Body of pancreas (tissue), 4 donors: ENCODE data around the gene KRTAP10-12. TPM values are rescaled to one million over a fixed set of nuclear protein-coding genes. Genes with fewer than 3 reads are reported as not detected.

Source experiments
- ATAC-seq: fragments of 150-250 bp; one replicate; pipeline ENCODE4 v1.9.1; 2016
- DNase-seq, 4 donors: peaks; one replicate each; pipeline ENCODE4 v3.0.0-alpha.2; 2019
- H3K27ac ChIP-seq, 4 donors: fragments of 200-600 bp; sonication (generic); 1 replicate in 3 of 4; 2 replicates in 1 of 4; pipeline versions ENCODE4 v1.5.1 to v1.6.1; 2016 to 2019; ENCODE audit warnings: mild to moderate bottlenecking in 1 of 4, mixed read lengths in 1 of 4, moderate library complexity in 1 of 4
- H3K27me3 ChIP-seq, 2 donors: fragments of 200-600 bp; sonication (generic); one replicate each; pipeline ENCODE4 v1.6.0; 2016; ENCODE audit warnings: mild to moderate bottlenecking in 1 of 2
- H3K36me3 ChIP-seq, 2 donors: fragments of 200-600 bp; sonication (generic); replicated peaks in 1 of 2; 2 replicates each; pipeline ENCODE4 v1.5.1; 2016; ENCODE audit warnings: low read depth in 2 of 2; ENCODE audit not compliant: insufficient read depth in 1 of 2
- H3K4me1 ChIP-seq: fragments of 200-600 bp; sonication (generic); one replicate; pipeline ENCODE4 v1.6.0; 2016
- H3K4me3 ChIP-seq, 2 donors: fragments of 200-600 bp; sonication (generic); 1 replicate in 1 of 2; 2 replicates in 1 of 2; pipeline ENCODE4 v1.5.1; 2016 to 2019
- H3K9me3 ChIP-seq, 3 donors: fragments of 200-600 bp; sonication (generic); 1 replicate in 2 of 3; 2 replicates in 1 of 3; pipeline ENCODE4 v1.5.1; 2016
- POLR2A ChIP-seq, 3 donors: fragments of 450-650 bp; IDR thresholded peaks; one replicate each; pipeline ENCODE4 v1.6.1; 2016; ENCODE audit warnings: antibody characterized with exemption in 3 of 3, mild to moderate bottlenecking in 2 of 3
- WGBS, 2 donors: methylation state at CpG; one replicate each; pipeline ENCODE4 v1.1.5; 2017; 5-methylcytosine and 5-hydroxymethylcytosine counted together
- intact Hi-C: fragments of 100-400 bp; cut with DNase I; formaldehyde crosslinking; loops from one replicate; pipeline ENCODE4 v1.15.1; 2023
- total RNA-seq, 2 donors: library from RNA; depleted of rRNA; stranded (reverse); fragments of >200 nt; gene quantifications; one replicate each; pipeline ENCODE4 v1.1.0, GENCODE V29; 2016
- TF ChIP-seq, protein P1 (sequence below), 7 experiments: fragments of 450-650 bp in 4 of 7; fragments of 200-600 bp in 3 of 7; sonication (generic) in 3 of 7; IDR thresholded peaks; one replicate each; pipeline ENCODE4 v1.5.1; 2016 to 2019; ENCODE audit warnings: antibody characterized with exemption in 7 of 7

The KRTAP10-12 gene
- total RNA-seq, 2 donors from 2014 or later, result not detected

GRCh38 chr21:44711327-44712202 lies 14.6 kb downstream of the KRTAP10-12 start, which contains the start of gene TSPEAR:
Gene TSPEAR, minus strand, starts transcription at chr21:44711572. Its CDS starts 58 bp downstream, at chr21:44711514.
- DNase-seq (peak in 1 of 4 donors; percentile 12), ATAC-seq (no peak)
- 0 to 3% methylated on average over 9 to 41 of the region's 41 CpGs for WGBS, 2 donors
- H3K36me3 ChIP-seq, result no peaks in the 10 kb centered on the region
- no peak for TF ChIP-seq POLR2A (IDR thresholded peaks at IDR 0.05)
- TF ChIP-seq, protein P1, sequence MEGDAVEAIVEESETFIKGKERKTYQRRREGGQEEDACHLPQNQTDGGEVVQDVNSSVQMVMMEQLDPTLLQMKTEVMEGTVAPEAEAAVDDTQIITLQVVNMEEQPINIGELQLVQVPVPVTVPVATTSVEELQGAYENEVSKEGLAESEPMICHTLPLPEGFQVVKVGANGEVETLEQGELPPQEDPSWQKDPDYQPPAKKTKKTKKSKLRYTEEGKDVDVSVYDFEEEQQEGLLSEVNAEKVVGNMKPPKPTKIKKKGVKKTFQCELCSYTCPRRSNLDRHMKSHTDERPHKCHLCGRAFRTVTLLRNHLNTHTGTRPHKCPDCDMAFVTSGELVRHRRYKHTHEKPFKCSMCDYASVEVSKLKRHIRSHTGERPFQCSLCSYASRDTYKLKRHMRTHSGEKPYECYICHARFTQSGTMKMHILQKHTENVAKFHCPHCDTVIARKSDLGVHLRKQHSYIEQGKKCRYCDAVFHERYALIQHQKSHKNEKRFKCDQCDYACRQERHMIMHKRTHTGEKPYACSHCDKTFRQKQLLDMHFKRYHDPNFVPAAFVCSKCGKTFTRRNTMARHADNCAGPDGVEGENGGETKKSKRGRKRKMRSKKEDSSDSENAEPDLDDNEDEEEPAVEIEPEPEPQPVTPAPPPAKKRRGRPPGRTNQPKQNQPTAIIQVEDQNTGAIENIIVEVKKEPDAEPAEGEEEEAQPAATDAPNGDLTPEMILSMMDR (IDR thresholded peaks at IDR 0.05), result no peak
- H3K4me3 ChIP-seq, result no peak within 1 kb of the TSS
- intact Hi-C loops, result no loop called here
- H3K9me3 ChIP-seq, result no peaks in the 10 kb centered on the region
- peaks cover 0 to 22% of the 10 kb centered on the region in 2 donors for H3K27me3 ChIP-seq
- peaks cover 13% of the 10 kb centered on the region for H3K4me1 ChIP-seq
- no peak within 1 kb of the TSS for H3K27ac ChIP-seq

DNA sequence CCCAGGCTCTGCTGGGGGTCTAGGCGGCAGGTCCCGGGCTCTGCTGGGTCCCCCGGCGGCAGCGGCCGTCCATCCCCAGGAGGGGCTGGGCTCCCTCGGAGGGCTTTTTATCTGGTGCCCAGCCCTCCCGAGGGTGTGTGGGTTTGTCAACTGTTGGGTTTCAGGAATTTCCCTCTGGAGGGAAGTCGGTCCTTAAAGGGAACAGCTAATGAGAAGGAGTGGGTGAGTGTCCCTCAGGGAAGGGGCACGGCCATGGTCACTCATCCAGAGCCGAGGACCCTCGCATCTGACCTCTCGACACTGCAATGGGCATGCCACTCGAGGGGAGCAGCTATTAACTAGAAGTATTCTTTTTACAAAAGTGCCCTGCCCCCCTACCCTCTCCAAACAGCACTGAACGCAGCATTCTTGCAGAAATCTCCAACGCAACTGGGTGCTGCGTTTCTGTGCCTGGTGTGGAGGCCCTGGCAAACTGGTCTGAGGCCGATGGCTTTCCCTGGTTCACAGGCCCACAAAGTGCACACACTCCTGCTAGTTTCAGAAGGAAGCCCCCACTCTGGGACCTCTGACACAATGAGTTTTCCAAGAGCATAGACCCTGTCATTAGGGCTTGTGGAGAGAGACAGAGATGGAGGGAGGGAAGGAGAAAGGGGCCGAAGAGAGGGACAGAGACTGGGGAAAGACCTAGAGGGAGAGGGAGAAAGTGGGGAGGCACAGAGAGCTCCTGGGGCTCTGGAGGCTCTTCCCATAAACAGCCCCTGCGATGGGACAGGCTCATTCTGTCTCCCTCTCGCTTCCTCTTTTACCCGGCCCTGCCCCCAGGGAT lies 15.4 kb downstream of the KRTAP10-12 start:
- no peaks in the 10 kb centered on the region for H3K9me3 ChIP-seq
- ATAC-seq (no peak), DNase-seq (no peak)
- intact Hi-C loops, result no loop called here
- whole genome bisulfite sequencing, 2 donors, result 23 to 44% methylated on average over 14 of the region's 22 CpGs
- no peak overlapping the region for H3K27ac ChIP-seq
- peaks cover 0 to 22% of the 10 kb centered on the region in 2 donors for H3K27me3 ChIP-seq
- H3K4me3 ChIP-seq, result no peak overlapping the region
- no peaks in the 10 kb centered on the region for H3K36me3 ChIP-seq
- no peak for TF ChIP-seq POLR2A (IDR thresholded peaks at IDR 0.05)
- TF ChIP-seq, protein P1 (IDR thresholded peaks at IDR 0.05), result no peak
- peaks cover 13% of the 10 kb centered on the region for H3K4me1 ChIP-seq

DNA sequence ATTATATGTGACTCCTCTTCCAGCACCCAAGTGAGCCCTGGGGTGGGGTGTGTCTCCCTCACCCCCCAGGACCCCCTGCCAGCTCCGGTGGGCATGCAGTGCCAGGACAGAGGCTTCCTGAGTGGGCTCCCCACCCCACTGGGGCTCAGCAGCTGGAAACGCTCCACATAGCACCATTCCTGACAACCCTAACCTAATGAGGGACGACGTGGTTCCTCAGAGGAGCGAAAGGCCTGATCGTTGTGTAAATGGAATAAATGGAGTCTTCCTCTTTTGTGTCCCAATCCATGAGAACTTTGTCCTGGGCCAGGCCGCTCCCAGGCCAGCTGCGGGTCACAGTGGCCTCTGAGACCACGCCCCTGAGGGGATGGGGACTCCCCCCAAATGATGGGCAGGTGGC lies 16.2 kb downstream of the KRTAP10-12 start:
- Histone ChIP-seq H3K27me3 (peaks cover 0 to 17% of the 10 kb centered on the region in 2 donors), H3K36me3 (no peaks in the 10 kb centered on the region), H3K27ac (no peak overlapping the region), H3K4me3 (no peak overlapping the region), H3K9me3 (no peaks in the 10 kb centered on the region), H3K4me1 (peaks cover 13% of the 10 kb centered on the region)
- WGBS, 2 donors, result 55 to 81% methylated on average over 8 to 9 of the region's 9 CpGs
- TF ChIP-seq, protein P1 (IDR thresholded peaks at IDR 0.05), result no peak
- TF ChIP-seq POLR2A (IDR thresholded peaks at IDR 0.05), result no peak
- ATAC-seq (no peak), DNase-seq (no peak)
- intact Hi-C loops, result no loop called here

- no peak for TF ChIP-seq POLR2A (IDR thresholded peaks at IDR 0.05)
- TF ChIP-seq, protein P1 (IDR thresholded peaks at IDR 0.05), result no peak
- peaks cover 13% of the 10 kb centered on the region for H3K4me1 ChIP-seq
- DNase-seq, result no peak
- no peaks in the 10 kb centered on the region for H3K36me3 ChIP-seq
- no peaks in the 10 kb centered on the region for H3K9me3 ChIP-seq
- intact Hi-C loops, result no loop called here
- no peak overlapping the region for H3K4me3 ChIP-seq
- peaks cover 0 to 16% of the 10 kb centered on the region in 2 donors for H3K27me3 ChIP-seq
- WGBS, 2 donors, result 64 to 77% methylated on average over 5 to 10 of the region's 10 CpGs
- no peak overlapping the region for H3K27ac ChIP-seq
- no peak for ATAC-seq
These were observed 16.9 kb downstream of the KRTAP10-12 start for GRCh38 chr21:44713846-44714245.
